Neural cell (in vitro differentiated cells): ENCODE data around the gene ADRB2. TPM values are rescaled to one million over a fixed set of nuclear protein-coding genes. Genes with fewer than 3 reads are reported as not detected.

ENCODE experiments used
- H2AFZ ChIP-seq: fragments of 200-600, 300-800 bp; sonication (generic), shearing (Covaris generic); 2 replicates; pipeline ENCODE4 v1.6.0; 2014; ENCODE audit warnings: low read depth, mild to moderate bottlenecking, antibody characterized with exemption, low read length, moderate library complexity
- H3F3A ChIP-seq: fragments of 200-600 bp; shearing (Covaris generic); 2 replicates; pipeline ENCODE4 v1.6.1; 2016; ENCODE audit warnings: mild to moderate bottlenecking, moderate library complexity, mixed read lengths, antibody characterized with exemption, low read length; ENCODE audit not compliant: insufficient read depth, poor library complexity, severe bottlenecking
- H3K27ac ChIP-seq: fragments of 200-600, 300-800 bp; sonication (generic), shearing (Covaris generic); 2 replicates; pipeline ENCODE4 v1.5.1; 2014; ENCODE audit warnings: mild to moderate bottlenecking, low read length, moderate library complexity
- H3K27me3 ChIP-seq: fragments of 300-800, 200-600 bp; sonication (generic), shearing (Covaris generic); 2 replicates; pipeline ENCODE4 v1.6.0; 2014; ENCODE audit warnings: mild to moderate bottlenecking, low read depth, low read length, moderate library complexity; ENCODE audit not compliant: insufficient read depth
- H3K36me3 ChIP-seq: fragments of 300-800, 200-600 bp; sonication (generic), shearing (Covaris generic); 2 replicates; pipeline ENCODE4 v1.5.1; 2014; ENCODE audit warnings: mild to moderate bottlenecking, antibody characterized with exemption, low read length, moderate library complexity; ENCODE audit not compliant: insufficient read depth
- H3K4me2 ChIP-seq: fragments of 300-800, 200-600 bp; sonication (generic), shearing (Covaris generic); 2 replicates; pipeline ENCODE4 v1.6.0; 2014; ENCODE audit warnings: mild to moderate bottlenecking, low read length
- H3K4me3 ChIP-seq: fragments of 300-800, 200-600 bp; sonication (generic), shearing (Covaris generic); 2 replicates; pipeline ENCODE4 v1.5.1; 2014; ENCODE audit warnings: mild to moderate bottlenecking, low read length, moderate library complexity
- H3K79me2 ChIP-seq: fragments of 200-600 bp; shearing (Covaris generic); replicated peaks from 2 replicates; pipeline ENCODE4 v1.6.0; 2014; ENCODE audit warnings: mild to moderate bottlenecking, low read length, moderate library complexity; ENCODE audit not compliant: insufficient read depth
- H3K9ac ChIP-seq: fragments of 300-800, 200-600 bp; sonication (generic), shearing (Covaris generic); 2 replicates; pipeline ENCODE4 v1.6.1; 2016; ENCODE audit warnings: mild to moderate bottlenecking, low read length, mixed read lengths
- H3K9me2 ChIP-seq: fragments of 200-600 bp; shearing (Covaris generic); 2 replicates; pipeline ENCODE4 v1.6.1; 2016; ENCODE audit warnings: mild to moderate bottlenecking, low read length, mixed read lengths; ENCODE audit not compliant: insufficient read depth
- H3K9me3 ChIP-seq: fragments of 200-600, 300-800 bp; sonication (generic), shearing (Covaris generic); 2 replicates; pipeline ENCODE4 v1.6.1; 2016; ENCODE audit warnings: mild to moderate bottlenecking, mixed run types, low read length, moderate library complexity, mixed read lengths
- H4K20me1 ChIP-seq: fragments of 200-600 bp; shearing (Covaris generic); 2 replicates; pipeline ENCODE4 v1.6.1; 2016; ENCODE audit warnings: mild to moderate bottlenecking, mixed run types; ENCODE audit not compliant: insufficient read depth
- EP300 ChIP-seq: fragments of 450-650 bp; conservative IDR thresholded peaks from 2 replicates; pipeline ENCODE4 v1.6.1; 2014; ENCODE audit warnings: antibody characterized with exemption, mild to moderate bottlenecking, moderate library complexity; ENCODE audit not compliant: poor library complexity, severe bottlenecking
- EZH2 ChIP-seq: fragments of 200-600, 300-800 bp; shearing (Covaris generic), sonication (generic); IDR thresholded peaks from 2 replicates; pipeline ENCODE4 v1.6.1; 2014; ENCODE audit warnings: antibody characterized with exemption, low read length, borderline replicate concordance, mild to moderate bottlenecking; ENCODE audit not compliant: insufficient read depth, poor library complexity, severe bottlenecking
- MXI1 ChIP-seq: fragments of 450-650 bp; conservative IDR thresholded peaks from 2 replicates; pipeline ENCODE4 v1.6.1; 2014; ENCODE audit warnings: antibody characterized with exemption, mild to moderate bottlenecking; ENCODE audit not compliant: poor library complexity, severe bottlenecking
- POLR2AphosphoS5 ChIP-seq: IDR thresholded peaks from 2 replicates; pipeline ENCODE4 v1.6.1; 2012
- RAD21 ChIP-seq: fragments of 450-650 bp; conservative IDR thresholded peaks from 2 replicates; pipeline ENCODE4 v1.6.1; 2014; ENCODE audit warnings: antibody characterized with exemption, mild to moderate bottlenecking, moderate library complexity
- SMC3 ChIP-seq: fragments of 450-650 bp; conservative IDR thresholded peaks from 2 replicates; pipeline ENCODE4 v1.6.1; 2014; ENCODE audit warnings: antibody characterized with exemption, mild to moderate bottlenecking, moderate library complexity; ENCODE audit not compliant: poor library complexity
- TAF1 ChIP-seq: IDR thresholded peaks from 2 replicates; pipeline ENCODE4 v1.6.1; 2012; ENCODE audit warnings: low read depth
- polyA plus RNA-seq: library from polyadenylated mRNA; depleted of rRNA; stranded (reverse); fragments of >200 nt; gene quantifications from 2 replicates; pipeline ENCODE4 v1.2.3, GENCODE V29; 2014
- TF ChIP-seq, protein P1 (sequence below): IDR thresholded peaks from 2 replicates; pipeline ENCODE4 v1.6.1; 2012; ENCODE audit warnings: borderline replicate concordance
- TF ChIP-seq, protein P2 (sequence below): fragments of 450-650 bp; IDR thresholded peaks from 2 replicates; pipeline ENCODE4 v1.5.1; 2014; ENCODE audit warnings: antibody characterized with exemption, mild to moderate bottlenecking, moderate library complexity; ENCODE audit not compliant: poor library complexity, severe bottlenecking

The ADRB2 gene
- polyA plus RNA-seq, 1 donor from 2014 or later = not detected

DNA sequence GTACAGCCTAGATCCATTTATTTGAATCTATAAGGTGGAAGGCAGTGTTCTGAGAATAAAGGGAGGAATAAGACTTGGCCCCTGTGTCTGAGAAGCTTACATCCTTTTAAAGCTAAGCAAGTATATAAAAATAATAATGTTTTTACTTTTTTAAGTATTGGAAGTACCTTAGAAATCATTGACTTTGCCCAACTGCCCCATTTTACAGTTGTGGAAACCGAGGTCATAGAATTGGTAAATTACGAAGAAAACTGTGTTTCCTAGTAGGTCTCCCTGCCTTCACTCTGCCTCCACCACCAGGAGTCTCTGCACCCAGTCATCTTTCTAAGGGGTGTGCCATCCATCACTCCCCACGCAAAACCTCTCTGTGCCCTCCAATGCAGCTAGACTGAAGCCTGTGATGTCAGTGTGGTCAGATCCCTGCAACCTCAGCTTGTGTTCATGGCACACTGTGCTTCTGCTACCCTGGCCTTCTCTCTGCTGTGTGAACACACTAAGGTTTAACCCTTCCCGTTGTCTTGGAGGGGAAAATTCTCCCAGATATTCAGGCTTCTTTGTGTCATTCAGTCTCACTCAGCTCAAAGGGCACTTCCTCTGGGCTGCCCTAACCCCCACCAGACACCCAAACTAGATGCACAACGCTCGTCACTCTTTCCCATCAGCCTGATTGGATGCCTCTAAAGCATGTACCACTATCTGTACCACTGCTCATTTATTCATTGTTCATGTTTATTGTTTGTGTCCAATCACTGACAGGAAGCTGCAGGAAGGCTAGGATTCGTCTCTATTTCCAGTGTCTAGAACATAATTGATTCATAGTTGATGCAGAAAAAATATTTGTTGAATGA is 18.2 kb downstream of the ADRB2 start (continued):
- TF ChIP-seq, protein P1, sequence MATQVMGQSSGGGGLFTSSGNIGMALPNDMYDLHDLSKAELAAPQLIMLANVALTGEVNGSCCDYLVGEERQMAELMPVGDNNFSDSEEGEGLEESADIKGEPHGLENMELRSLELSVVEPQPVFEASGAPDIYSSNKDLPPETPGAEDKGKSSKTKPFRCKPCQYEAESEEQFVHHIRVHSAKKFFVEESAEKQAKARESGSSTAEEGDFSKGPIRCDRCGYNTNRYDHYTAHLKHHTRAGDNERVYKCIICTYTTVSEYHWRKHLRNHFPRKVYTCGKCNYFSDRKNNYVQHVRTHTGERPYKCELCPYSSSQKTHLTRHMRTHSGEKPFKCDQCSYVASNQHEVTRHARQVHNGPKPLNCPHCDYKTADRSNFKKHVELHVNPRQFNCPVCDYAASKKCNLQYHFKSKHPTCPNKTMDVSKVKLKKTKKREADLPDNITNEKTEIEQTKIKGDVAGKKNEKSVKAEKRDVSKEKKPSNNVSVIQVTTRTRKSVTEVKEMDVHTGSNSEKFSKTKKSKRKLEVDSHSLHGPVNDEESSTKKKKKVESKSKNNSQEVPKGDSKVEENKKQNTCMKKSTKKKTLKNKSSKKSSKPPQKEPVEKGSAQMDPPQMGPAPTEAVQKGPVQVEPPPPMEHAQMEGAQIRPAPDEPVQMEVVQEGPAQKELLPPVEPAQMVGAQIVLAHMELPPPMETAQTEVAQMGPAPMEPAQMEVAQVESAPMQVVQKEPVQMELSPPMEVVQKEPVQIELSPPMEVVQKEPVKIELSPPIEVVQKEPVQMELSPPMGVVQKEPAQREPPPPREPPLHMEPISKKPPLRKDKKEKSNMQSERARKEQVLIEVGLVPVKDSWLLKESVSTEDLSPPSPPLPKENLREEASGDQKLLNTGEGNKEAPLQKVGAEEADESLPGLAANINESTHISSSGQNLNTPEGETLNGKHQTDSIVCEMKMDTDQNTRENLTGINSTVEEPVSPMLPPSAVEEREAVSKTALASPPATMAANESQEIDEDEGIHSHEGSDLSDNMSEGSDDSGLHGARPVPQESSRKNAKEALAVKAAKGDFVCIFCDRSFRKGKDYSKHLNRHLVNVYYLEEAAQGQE = no peak
- TF ChIP-seq POLR2AphosphoS5 = no peak

DNA sequence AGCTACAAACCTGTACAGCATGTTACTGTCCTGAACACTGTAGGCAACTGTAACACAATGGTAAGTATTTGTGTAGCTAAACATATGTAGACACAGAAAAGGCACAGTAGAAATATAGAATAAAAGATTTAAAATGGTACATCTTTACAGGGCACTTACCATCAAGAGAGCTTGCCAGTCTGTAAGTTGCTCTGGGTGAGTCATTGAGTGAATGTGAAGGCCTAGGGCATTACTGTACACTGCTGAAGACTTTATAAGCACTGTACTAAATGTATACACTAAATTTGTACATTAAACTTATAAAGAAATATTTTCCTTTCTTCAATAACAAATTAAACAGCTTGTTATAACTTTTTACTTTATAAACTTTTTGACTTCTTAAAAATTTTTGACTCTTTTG is 20.5 kb downstream of the ADRB2 start:
- H3K9me2 ChIP-seq = no peaks in the 10 kb centered on the region
- H3K4me2 ChIP-seq = no peak overlapping the region
- H3K9ac ChIP-seq = no peak overlapping the region
- H3K27me3 ChIP-seq = no peaks in the 10 kb centered on the region
- H3K27ac ChIP-seq = no peak overlapping the region
- no peaks in the 10 kb centered on the region for H4K20me1 ChIP-seq
- H3K36me3 ChIP-seq = no peaks in the 10 kb centered on the region
- H3K9me3 ChIP-seq = no peaks in the 10 kb centered on the region
- no peak overlapping the region for H2AFZ ChIP-seq
- H3F3A ChIP-seq = no peaks in the 10 kb centered on the region
- H3K79me2 ChIP-seq = no peaks in the 10 kb centered on the region
- TF ChIP-seq, protein P2, sequence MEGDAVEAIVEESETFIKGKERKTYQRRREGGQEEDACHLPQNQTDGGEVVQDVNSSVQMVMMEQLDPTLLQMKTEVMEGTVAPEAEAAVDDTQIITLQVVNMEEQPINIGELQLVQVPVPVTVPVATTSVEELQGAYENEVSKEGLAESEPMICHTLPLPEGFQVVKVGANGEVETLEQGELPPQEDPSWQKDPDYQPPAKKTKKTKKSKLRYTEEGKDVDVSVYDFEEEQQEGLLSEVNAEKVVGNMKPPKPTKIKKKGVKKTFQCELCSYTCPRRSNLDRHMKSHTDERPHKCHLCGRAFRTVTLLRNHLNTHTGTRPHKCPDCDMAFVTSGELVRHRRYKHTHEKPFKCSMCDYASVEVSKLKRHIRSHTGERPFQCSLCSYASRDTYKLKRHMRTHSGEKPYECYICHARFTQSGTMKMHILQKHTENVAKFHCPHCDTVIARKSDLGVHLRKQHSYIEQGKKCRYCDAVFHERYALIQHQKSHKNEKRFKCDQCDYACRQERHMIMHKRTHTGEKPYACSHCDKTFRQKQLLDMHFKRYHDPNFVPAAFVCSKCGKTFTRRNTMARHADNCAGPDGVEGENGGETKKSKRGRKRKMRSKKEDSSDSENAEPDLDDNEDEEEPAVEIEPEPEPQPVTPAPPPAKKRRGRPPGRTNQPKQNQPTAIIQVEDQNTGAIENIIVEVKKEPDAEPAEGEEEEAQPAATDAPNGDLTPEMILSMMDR = no peak
- TF ChIP-seq, protein P1 = no peak
- TF ChIP-seq SMC3 (no peak), TAF1 (no peak), MXI1 (no peak), EP300 (no peak), RAD21 (no peak), EZH2 (no peak), POLR2AphosphoS5 (no peak)
- no peak overlapping the region for H3K4me3 ChIP-seq
